Endothelial cell of umbilical vein (primary cell): ENCODE data around the gene OXSR1. TPM values are rescaled to one million over a fixed set of nuclear protein-coding genes. Genes with fewer than 3 reads are reported as not detected.

Source experiments
- BruUV-seq: library from RNA; stranded (reverse); fragments of 400-500 nt; replicated peaks from 2 replicates; lab custom pipeline; 2021; lab: Mats Ljungman, UMichigan
- CTCF ChIA-PET: fragments of 300-600, 350-600 bp; sonication (Branson Sonifier 250); formaldehyde crosslinking; loops from one replicate; lab custom pipeline; 2021; ENCODE audit warnings: antibody characterized with exemption, inconsistent platforms; lab: Charles Lee
- POLR2A ChIA-PET: fragments of 300-600, 350-600 bp; sonication (Branson Sonifier 250); formaldehyde crosslinking; loops from one replicate; lab custom pipeline; 2021; ENCODE audit warnings: antibody characterized with exemption, inconsistent platforms; lab: Charles Lee
- DNase-seq: peaks from one replicate; pipeline ENCODE4 v3.0.0-alpha.2; 2011; ENCODE audit warnings: low read depth, low spot score
- FAIRE-seq: peaks from 2 replicates; lab custom pipeline; 2011; peaks lifted over from hg19 to GRCh38; lab: Jason Lieb, UNC
- H2AFZ ChIP-seq: 2 replicates; pipeline ENCODE4 v1.6.0; 2012; ENCODE audit warnings: low read depth, low read length, control low read depth, inconsistent platforms
- H3K27ac ChIP-seq: 2 replicates; pipeline ENCODE4 v1.5.1; 2011; ENCODE audit warnings: low read depth, mild to moderate bottlenecking, control low read depth, low read length, moderate library complexity; ENCODE audit not compliant: insufficient read depth
- H3K27me3 ChIP-seq, 2 experiments: 2 replicates each; pipeline versions ENCODE4 v1.6.0 to v1.6.1; 2011; ENCODE audit warnings: low read length in 2 of 2, mixed read lengths in 1 of 2; ENCODE audit not compliant: control insufficient read depth in 2 of 2, insufficient read depth in 2 of 2
- H3K36me3 ChIP-seq, 2 experiments: 2 replicates in 1 of 2; 3 replicates in 1 of 2; pipeline ENCODE4 v1.5.1; 2011; ENCODE audit warnings: low read length in 2 of 2, mild to moderate bottlenecking in 1 of 2, moderate library complexity in 1 of 2; ENCODE audit not compliant: control insufficient read depth in 2 of 2, insufficient read depth in 2 of 2; ENCODE audit errors: extremely low read depth in 1 of 2
- H3K4me1 ChIP-seq: 3 replicates; pipeline ENCODE4 v1.5.1; 2011; ENCODE audit warnings: mild to moderate bottlenecking, low read length; ENCODE audit not compliant: control insufficient read depth, insufficient read depth; ENCODE audit errors: extremely low read depth
- H3K4me2 ChIP-seq: 2 replicates; pipeline ENCODE4 v1.6.1; 2011; ENCODE audit warnings: low read length, control low read depth, mixed read lengths; ENCODE audit not compliant: insufficient read depth
- H3K4me3 ChIP-seq, 3 experiments: fragments of 200-600 bp in 1 of 3; sonication (generic), shearing (Covaris generic) in 1 of 3; replicated peaks in 1 of 3; 2 replicates each; pipeline ENCODE4 v1.5.1; 2011 to 2016; ENCODE audit warnings: control low read depth in 3 of 3, low read length in 3 of 3, mild to moderate bottlenecking in 2 of 3, inconsistent platforms in 1 of 3, low read depth in 1 of 3, moderate library complexity in 1 of 3; ENCODE audit not compliant: insufficient read depth in 1 of 3
- H3K79me2 ChIP-seq: 2 replicates; pipeline ENCODE4 v1.6.0; 2012; ENCODE audit warnings: low read length, inconsistent platforms; ENCODE audit not compliant: control insufficient read depth, insufficient read depth
- H3K9ac ChIP-seq: replicated peaks from 2 replicates; pipeline ENCODE3; 2011; ENCODE audit warnings: low read length, control low read depth; ENCODE audit not compliant: insufficient read depth; ENCODE audit errors: extremely low read depth
- H3K9me1 ChIP-seq: replicated peaks from 3 replicates; pipeline ENCODE4 v1.6.0; 2011; ENCODE audit warnings: mild to moderate bottlenecking, low read length; ENCODE audit not compliant: control insufficient read depth, insufficient read depth; ENCODE audit errors: extremely low read depth
- H3K9me3 ChIP-seq: replicated peaks from 2 replicates; pipeline ENCODE4 v1.5.1; 2012; ENCODE audit warnings: low read length, inconsistent platforms; ENCODE audit not compliant: control insufficient read depth, insufficient read depth
- H4K20me1 ChIP-seq: replicated peaks from 2 replicates; pipeline ENCODE3; 2011; ENCODE audit warnings: mild to moderate bottlenecking, low read length; ENCODE audit not compliant: control insufficient read depth, insufficient read depth; ENCODE audit errors: extremely low read depth
- CTCF ChIP-seq, 2 donors: IDR thresholded peaks; 1 replicate in 1 of 2; 2 replicates in 1 of 2; pipeline ENCODE4 v1.5.1; 2011; ENCODE audit warnings: low read length in 2 of 2, mild to moderate bottlenecking in 2 of 2, moderate library complexity in 2 of 2, control low read depth in 1 of 2, inconsistent platforms in 1 of 2, low read depth in 1 of 2; ENCODE audit not compliant: insufficient read depth in 1 of 2; ENCODE audit errors: extremely low read depth in 1 of 2
- EZH2 ChIP-seq: IDR thresholded peaks from 2 replicates; pipeline ENCODE4 v1.6.1; 2012; ENCODE audit warnings: borderline replicate concordance, low read depth, mild to moderate bottlenecking, moderate library complexity, low read length, inconsistent platforms; ENCODE audit not compliant: severe bottlenecking
- FOS ChIP-seq: IDR thresholded peaks from 2 replicates; pipeline ENCODE4 v1.6.1; 2011; ENCODE audit warnings: mild to moderate bottlenecking, low read length, moderate library complexity, borderline replicate concordance; ENCODE audit not compliant: insufficient read depth
- GATA2 ChIP-seq: IDR thresholded peaks from 2 replicates; pipeline ENCODE4 v1.7.0; 2011; ENCODE audit warnings: low read depth, mild to moderate bottlenecking, moderate library complexity, mixed read lengths, low read length; ENCODE audit not compliant: insufficient read length, insufficient read depth
- JUN ChIP-seq: IDR thresholded peaks from 2 replicates; pipeline ENCODE4 v1.6.1; 2011; ENCODE audit warnings: borderline replicate concordance, low read depth; ENCODE audit not compliant: insufficient read length, insufficient read depth
- MAX ChIP-seq: IDR thresholded peaks from 2 replicates; pipeline ENCODE4 v1.6.1; 2011; ENCODE audit not compliant: insufficient read depth, insufficient read length
- MYC ChIP-seq: IDR thresholded peaks from one replicate; pipeline ENCODE4 v1.6.1; 2011; ENCODE audit warnings: mild to moderate bottlenecking, low read depth, low read length
- POLR2A ChIP-seq: IDR thresholded peaks from 2 replicates; pipeline ENCODE4 v1.6.1; 2012; ENCODE audit warnings: low read depth, mild to moderate bottlenecking, control low read depth, low read length
- POLR2AphosphoS5 ChIP-seq: IDR thresholded peaks from 2 replicates; pipeline ENCODE4 v1.6.1; 2012; ENCODE audit warnings: low read depth, mild to moderate bottlenecking, control low read depth, low read length, moderate library complexity; ENCODE audit not compliant: insufficient read depth
- dilution Hi-C: fragments of 300-500 bp; cut with MboI; formaldehyde crosslinking; loops from one replicate; pipeline ENCODE4 v1.15.0; 2019; ENCODE audit warnings: low sequenced_read_pairs; ENCODE audit not compliant: extremely low pct_ligation_motif_present
- intact Hi-C: fragments of 100-400 bp; cut with micrococcal nuclease; formaldehyde crosslinking; loops from one replicate; pipeline ENCODE4 v1.10.0; 2022
- polyA plus RNA-seq, 4 experiments: library from polyadenylated mRNA; depleted of rRNA in 3 of 4; stranded (reverse) in 3 of 4; unstranded in 1 of 4; fragments of >200 nt; gene quantifications; 2 replicates each; pipeline versions ENCODE4 v1.2.1 to v1.2.3, GENCODE V29; 2011 to 2012; ENCODE audit warnings: missing spikeins in 1 of 4
- total RNA-seq: library from RNA; stranded (reverse); gene quantifications from 2 replicates; pipeline ENCODE4 v1.2.3, GENCODE V29; 2021

The OXSR1 gene
- total and polyA plus RNA-seq, 2 donors (not counting 3 experiments of a cell fraction or from before 2014, with no cell fraction given), result 15.1 to 32.9 TPM

GRCh38 chr3:38163841-38164642 is 1.3 kb upstream of the OXSR1 start:
- BruUV-seq, result no TSS peak

More at GRCh38 chr3:38163841-38164642, 1.3 kb upstream of the OXSR1 start:
- CTCF ChIA-PET, result interaction anchor here (0.7 to 5.7 kb wide), 16 partner anchors 10 to 491 kb away, joined by 3 to 43 read pairs (median 4); partner anchors contain the start of genes ACAA1, EXOG, MYD88 and XYLB
- H3K27me3 ChIP-seq, result no peaks in the 10 kb centered on the region
- no peaks in the 10 kb centered on the region for H3K9me3 ChIP-seq
- no peaks in the 10 kb centered on the region for H4K20me1 ChIP-seq
- H3K9me1 ChIP-seq, result no peaks in the 10 kb centered on the region
- peak overlapping the region; percentile 46 for H3K4me2 ChIP-seq
- peak overlapping the region; percentile 74 for H3K9ac ChIP-seq
- intact Hi-C loops (no loop called here), dilution Hi-C loops (no loop called here)
- peak overlapping the region; percentile 81 for H3K27ac ChIP-seq
- no peaks in the 10 kb centered on the region for H3K36me3 ChIP-seq
- peak overlapping the region; percentile 44 to 62 (median 55) for H3K4me3 ChIP-seq
- peaks cover 4% of the 10 kb centered on the region for H3K4me1 ChIP-seq
- peak overlapping the region; percentile 72 for H2AFZ ChIP-seq
- no peak for DNase-seq
- TF ChIP-seq JUN, result no peak
- no peak for TF ChIP-seq POLR2A
- no peak for TF ChIP-seq GATA2
- no peak for TF ChIP-seq MYC
- no peak for TF ChIP-seq POLR2AphosphoS5
- TF ChIP-seq CTCF (IDR thresholded peaks at IDR 0.05; ENCODE audit: extremely low read depth in 1 of 2, insufficient read depth in 1 of 2, low read depth in 1 of 2, low read length in 2 of 2), result no peak
- no peak for TF ChIP-seq EZH2
- no peak for TF ChIP-seq FOS
- no peak for TF ChIP-seq MAX
- peaks cover 29% of the 10 kb centered on the region for H3K79me2 ChIP-seq
- no peak for FAIRE-seq
- POLR2A ChIA-PET, result interaction anchor here (0.9 to 1.9 kb wide), 4 partner anchors 21 to 84 kb away, joined by 3 to 22 read pairs (median 4); partner anchors contain the start of gene ACAA1
